NCI-H2107 treated with DMSO at 0.1 percent for 48 hours (cell line): ENCODE data around the gene SNTA1.
"Not testable (repeated sequence)": the region's sequence is repeated elsewhere in the genome, so short reads cannot be mapped to it uniquely, and the experiment has no call there.

Experiments
- DNase-seq: peaks from one replicate; lab custom pipeline; 2025; ENCODE audit not compliant: unreplicated experiment; lab: John Stamatoyannopoulos, UW

Gene SNTA1

DNA sequence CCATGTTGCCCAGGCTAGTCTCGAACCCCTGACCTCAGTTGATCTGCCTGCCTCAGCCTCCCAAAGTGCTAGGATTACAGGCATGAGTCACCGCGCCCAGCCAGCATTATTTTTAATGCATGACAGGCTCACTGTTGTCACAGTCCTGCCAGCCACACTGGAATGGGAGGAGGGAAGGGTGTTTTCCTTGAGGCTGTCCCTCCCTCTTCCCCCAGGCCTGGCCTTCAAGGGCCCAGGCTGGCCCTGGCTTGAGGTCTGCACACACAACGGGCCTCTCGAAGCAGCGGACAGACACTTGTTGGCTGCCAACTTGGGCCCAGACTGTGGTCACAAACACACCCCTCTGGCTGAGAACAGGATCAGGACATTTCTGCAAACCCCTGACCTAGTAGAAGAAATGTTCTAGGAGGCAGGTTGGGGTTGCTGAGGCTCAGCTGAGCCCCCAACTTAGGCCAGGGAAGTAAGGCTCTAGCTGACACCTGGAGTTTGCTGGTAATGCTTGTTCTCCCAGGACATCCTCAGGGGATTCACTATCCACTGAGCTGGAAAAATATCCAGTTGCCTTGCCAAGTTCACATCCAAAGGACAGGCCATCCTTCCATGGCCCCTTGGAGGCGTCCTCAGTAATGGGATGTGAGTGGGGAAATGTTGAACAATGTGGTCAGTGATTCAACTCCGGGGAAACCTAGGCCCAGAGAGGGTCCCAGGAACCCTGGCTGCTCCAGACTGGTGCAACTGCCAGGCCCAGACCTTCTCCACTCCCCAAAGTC lies 9.9 kb downstream of the SNTA1 start:
- no peak for DNase-seq

DNA sequence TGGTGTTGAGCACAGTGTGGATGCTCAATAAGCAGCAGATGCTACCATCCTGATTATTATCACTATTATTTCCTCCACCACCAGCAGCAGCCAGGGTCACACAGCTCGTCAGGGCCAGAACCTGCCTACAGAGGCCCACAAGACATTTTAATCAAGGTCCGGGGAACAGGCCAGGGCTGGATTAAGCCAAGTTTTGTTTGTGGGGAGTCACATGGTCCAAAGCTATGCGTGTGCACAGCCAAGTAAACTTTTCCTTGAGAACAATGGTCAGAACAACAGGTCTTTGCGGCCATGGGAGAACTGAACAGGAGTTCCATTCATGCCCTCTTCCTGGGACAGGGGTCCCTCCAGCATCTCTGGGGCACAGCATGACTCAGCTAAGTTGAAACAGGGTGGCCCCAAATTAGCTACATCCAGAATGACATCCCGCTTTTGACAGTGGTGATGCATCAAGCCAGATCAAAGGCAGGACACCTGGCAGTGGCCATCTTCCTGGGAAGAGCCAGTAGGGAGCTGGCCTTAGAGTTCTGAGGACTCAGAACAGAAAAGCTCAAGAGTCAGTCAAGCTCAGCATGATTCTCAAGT lies 11.7 kb downstream of the SNTA1 start:
- DNase-seq: no peak

DNA sequence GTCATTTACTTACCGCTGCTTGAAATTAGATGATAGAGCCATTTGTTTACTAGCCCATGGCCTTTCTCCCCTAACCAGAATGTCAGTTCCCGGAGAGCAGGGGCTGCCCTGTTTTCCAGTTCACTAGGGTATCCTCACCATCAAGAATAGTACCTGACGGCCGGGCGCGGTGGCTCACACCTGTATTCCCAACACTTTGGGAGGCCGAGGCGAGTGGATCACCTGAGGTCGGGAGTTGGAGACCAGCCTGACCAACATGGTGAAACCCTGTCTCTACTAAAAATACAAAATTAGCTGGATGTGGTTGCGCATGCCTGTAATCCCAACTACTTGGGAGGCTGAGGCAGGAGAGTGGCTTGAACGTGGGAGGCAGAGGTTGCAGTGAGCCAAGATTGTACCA lies 19.7 kb downstream of the SNTA1 start:
- not testable (repeated sequence) for DNase-seq

DNA sequence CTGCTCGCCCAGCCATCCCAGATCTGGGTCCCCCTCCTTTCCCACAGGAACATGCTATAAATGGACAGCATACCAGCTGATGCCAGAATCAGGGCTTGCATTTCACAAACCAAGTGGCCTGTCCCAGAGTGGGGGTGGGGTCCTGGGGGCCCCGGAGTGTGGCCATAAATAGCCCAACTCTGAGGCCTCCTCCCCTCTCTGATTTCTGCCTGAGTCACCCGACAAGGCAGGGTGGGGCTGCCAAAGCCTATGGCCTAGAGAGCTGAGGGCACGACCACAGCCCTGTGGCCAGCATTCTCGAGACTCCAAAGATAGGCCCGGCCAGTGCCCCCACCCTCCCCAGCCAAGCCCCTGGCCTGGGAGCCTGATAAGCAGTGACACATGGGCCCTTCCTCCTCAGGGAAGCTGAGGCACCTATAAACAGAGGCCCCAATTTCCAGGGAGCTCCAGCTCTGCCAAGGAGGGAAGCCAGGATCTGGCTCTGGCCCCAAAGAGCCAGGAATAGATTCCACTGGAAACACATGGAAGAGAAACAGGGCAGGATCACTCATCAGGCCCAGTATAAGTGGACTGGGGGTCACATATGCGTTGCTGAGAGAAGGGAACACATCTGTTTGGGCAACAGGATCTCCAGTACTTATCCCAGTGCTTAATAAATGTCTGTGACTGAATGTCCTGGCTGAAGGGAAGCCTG lies 20.3 kb downstream of the SNTA1 start:
- no peak for DNase-seq

DNA sequence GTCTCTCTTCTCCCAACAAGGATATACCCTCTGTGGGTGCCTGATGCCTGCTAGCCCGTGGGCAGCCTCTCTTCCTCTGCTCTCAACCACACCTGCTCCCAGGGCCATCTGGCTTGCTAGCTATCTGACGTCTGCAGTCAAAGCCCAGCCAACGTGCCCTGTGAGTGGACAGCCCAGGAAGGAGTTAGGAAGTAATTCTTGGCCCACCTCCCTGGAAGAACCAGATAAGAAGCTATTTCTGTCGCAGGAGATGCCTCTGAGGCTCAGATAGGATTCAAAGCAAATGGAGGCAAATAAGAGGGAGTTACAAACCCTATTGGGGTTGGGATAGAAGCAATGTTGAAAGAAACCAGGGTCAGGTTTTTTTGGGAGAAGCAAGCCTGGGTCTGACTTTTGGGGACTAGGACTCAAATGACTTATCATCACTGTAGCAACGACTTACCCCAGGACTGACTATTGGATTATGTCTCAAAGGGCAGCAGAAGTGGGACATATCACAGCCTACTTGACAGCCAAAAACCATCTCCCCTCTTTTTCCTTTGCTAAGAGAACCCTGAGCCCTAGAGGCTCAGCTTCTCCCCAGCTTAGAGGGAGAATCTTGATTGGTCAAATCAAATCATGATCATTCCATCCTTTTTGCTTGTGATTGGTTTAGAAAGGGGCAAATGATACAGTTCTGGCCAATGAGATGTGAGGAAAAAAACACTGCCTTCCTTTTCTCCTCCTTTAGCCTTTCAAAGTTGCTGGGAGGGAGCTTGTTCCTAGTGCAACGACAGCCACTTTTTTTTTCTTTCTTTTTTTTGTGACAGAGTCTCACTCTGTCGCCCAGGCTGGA lies 24.2 kb downstream of the SNTA1 start:
- no peak for DNase-seq

DNA sequence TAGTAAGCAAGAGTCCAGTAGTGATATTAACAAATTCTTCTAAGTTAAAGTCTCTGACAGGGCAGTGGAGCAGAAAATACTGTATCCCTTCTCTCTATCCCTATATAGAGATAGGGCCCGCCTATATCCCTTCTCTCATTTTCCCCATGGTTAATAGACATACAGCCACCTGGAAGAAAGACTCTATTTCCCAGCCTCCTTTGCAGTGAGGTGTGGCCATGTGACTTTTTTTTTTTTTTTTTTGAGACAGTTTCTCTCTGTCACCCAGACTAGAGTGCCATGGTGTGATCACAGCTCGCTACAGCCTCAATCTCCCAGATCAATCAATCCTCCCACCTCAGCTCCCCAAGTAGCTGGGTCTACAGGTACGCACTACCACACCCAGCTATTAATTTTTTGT lies 25.5 kb downstream of the SNTA1 start:
- no peak for DNase-seq

DNA sequence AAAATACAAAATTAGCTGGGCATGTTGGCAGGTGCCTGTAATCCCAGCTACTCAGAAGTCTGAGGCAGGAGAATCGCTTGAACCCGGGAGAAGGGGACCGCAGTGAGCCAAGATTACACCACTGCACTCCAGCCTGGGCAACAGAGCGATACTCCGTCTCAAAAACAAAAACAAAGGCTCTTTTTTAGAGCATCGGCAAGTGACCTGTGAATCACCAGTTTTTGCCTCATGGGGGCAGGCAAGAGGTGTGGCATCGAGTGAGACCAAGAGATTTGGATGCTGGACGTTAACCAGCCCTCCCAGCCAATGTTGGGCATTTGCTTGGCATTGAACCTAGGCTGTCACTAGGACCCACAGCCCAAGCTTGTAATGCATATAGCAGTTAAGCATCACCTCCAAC lies 27.6 kb downstream of the SNTA1 start:
- DNase-seq: peak; percentile 11

DNA sequence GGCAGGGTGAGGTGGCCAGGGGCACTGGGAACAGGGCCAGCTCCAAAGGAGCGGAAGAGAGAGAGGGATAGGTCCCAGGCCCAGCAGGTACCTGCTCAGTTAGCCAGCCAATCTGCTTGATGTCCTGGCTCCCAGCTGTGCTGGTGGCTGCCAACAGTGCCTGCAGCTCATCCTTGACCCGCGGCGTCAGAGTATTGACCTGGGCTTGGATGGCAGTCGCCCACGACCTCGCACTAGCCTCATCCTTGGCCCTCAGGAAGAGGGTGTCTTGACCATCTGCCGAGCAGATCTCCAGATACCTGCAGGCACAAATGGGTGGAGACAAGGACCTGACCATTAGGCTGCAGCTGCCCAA lies 31.1 kb downstream of the SNTA1 start:
- DNase-seq: no peak

DNA sequence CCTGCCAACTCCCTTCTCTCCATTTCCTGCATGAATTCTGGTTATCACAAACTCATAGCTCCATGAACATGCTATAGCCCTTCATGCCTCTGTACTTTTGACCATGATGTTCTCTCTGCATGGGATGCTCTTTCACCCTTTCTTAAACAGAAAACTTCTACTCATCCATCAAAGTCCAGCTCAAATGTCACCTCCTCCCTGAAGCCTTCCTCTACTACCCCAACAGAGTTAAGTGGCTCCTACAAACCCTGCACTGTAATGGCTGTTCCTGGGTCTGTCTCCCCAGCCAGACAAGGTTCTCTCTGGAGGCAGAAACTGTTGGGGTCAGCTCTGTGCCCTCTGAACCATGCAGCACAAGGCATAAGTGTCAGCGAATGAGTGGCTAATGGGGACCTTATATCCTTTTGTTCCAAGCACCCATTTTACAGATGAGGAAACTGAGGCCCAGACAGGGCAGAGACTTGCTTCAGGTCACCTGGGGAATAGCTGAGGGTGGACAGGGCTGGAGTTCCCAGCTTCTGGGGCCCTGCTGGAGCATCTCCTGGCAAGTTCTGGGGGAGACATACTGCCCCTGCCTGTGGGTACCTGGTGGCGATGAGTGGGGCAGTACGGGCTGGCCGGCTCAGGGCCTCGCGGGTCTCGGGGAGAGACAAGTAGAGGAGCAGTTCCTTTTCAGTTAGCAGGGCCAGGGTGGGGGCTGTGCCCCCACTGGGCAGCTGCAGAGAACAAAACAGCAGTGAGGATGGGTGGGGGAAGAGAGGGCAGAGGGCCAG lies 31.7 kb downstream of the SNTA1 start:
- no peak for DNase-seq

DNA sequence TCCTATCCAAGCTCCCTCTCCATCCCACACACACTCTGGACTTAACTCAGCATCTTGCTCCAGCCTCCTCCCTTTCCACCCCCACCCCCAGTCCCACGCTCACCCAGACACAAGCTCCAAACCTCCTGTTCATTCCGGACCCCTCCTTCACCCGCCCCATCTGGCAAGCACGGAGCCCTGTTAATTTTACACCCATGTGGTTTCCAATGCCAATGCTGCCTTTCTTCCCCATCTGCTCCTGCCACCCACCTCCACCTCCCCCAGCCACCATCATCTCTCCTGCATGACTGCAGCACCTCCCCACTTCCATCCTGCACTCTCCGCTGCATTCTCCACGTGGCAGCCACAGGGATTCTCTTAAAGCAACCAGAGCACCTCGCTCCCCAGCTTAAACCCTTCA lies 32.3 kb downstream of the SNTA1 start:
- DNase-seq: no peak

DNA sequence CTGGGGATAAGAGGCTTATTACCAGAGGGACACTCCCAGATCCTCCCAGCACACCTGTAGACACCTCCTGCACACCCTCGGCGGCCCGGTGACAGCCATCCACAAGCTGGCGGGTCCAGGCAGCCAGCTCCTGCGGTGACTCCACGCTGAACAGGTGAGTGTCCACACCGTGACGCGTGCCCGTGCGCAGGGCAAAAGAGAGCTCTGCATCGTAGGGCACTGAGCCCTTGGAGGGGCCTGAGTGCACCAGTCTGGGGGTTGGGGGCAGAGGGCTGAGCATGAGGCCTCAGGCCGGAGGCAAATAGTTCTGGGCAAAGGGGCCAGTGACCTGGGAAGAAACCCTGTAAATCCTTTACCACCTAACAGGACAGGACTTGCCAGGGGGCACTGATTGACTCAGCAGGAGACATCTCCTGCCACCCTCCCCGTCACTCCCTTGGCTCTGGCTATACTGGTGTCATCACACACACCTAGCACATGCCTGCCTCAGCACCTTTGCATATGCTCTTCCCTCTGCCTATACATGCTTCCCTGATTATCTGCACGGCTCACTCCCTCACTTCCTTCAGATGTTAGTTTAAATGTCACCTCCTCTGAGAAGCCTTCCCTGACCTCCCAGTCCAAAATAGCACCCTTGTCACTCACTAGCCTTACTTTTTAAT lies 33.4 kb downstream of the SNTA1 start:
- no peak for DNase-seq

DNA sequence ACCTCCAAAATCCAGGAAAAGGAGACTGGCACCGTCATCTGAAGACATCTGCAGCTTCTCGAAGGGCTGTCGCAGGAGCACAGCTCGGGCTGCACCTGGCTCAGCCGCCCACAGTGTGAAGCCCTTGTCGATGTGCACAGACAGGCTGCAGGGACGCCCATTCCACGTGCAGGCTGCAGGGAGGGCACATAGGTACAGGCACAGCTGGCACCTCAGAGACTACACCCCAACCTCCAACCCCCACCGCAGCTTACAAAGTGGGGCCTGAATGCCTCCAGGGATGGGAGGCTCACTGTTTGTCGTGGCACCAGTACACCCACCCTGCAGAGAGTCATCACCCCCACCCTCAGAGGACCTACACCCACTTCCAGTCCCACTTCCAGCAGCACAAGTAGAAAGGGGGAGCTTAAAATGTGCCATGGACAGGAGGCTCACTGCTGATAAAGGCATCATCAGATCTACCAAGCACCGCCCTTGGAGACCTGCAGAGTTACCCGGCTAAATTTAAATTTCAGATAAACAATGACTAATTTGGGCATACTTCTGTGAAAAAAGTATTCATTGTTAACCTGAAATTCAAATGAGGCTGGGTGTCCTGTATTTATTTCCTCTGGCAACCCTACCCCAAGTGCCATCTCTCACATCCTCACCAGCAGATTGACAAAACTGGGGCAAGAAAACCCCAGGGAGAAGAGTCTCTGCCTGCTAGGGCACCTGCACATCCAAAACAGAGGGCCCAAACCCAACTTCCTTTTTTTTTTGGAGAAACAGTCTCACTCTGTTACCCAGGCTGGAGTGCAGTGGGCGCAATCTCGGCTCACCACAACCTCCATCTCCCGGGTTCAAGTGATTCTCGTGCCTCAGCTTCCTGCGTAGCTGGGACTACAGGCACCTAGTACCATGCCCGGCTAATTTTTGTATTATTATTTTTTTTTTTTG lies 34.6 kb downstream of the SNTA1 start:
- DNase-seq: no peak

DNA sequence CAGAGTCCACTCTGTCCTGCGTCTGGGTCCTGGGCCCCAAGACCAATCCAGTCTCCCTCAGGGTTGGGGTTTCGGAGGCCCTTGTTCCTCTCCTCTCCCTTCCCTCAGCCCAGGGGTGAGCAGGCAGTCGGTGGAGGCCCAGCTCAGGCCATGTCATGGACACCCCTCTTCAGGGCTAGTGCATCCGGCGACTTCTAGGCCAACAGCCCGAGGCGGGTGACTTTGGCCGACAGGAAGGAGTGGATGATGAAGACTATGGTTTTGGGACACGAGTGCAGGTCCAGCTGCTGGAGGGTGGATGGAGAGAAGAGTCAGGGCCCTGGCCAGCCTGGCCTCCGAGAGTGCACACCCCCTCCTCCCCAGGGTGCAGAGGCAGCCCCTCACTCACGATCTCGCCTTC lies 35.2 kb downstream of the SNTA1 start:
- DNase-seq: no peak

DNA sequence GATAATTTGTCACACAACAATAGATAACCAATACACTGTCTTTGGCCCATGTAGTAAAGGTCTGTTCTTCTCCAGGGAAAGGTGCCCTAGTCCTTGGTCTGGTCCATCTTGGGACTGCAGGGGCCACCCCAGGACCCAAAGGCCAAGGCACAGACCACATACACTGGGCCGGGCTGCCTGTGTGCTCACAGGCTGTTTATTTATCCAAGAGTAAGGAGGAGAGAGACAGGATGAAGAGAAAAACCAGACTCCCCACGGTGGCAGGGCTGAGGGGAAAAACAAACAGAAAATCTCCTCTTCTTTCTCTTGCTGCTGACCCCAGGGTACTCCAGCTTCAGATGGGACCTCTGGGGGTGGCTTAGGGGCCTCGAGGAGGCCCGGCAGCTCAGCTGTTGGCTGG lies 35.8 kb downstream of the SNTA1 start:
- DNase-seq: no peak

DNA sequence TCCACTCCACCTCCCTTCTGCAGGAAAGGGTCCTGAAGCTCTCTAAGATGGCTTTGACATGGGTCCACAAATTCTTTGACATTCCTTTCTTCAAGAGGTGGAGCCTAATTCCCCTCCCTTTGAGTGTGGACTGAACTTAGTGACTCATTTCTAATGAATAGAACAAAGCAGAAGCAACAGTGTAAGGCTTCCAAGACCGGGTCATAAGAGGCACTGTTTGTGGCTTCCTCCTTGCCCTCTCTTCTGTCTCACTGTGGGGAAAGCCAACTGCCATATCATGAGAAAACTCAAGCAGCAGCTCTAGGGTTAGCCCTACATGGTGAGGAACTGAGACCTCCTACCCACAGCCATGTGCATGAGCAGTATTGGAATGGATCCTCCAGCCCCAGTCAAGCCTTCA lies 36.3 kb downstream of the SNTA1 start:
- DNase-seq: no peak

DNA sequence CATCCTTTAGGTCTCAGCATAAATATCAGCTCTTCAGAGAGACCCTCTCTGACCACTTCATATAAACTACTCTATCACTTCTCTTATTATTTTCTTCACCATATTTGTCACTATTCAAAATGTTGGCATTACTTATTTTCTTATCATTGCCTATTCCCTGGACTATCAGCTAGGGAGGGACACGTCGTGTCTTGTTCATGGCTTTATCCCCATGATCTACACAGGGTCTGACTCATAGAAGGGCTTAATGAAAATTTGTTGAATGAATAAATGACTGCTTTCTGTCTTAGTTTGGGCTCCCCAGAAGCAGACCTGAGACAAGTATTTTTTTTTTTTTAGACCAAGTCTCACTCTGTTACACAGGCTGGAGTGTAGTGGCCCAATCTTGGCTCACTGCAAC lies 39.3 kb downstream of the SNTA1 start:
- DNase-seq: no peak

DNA sequence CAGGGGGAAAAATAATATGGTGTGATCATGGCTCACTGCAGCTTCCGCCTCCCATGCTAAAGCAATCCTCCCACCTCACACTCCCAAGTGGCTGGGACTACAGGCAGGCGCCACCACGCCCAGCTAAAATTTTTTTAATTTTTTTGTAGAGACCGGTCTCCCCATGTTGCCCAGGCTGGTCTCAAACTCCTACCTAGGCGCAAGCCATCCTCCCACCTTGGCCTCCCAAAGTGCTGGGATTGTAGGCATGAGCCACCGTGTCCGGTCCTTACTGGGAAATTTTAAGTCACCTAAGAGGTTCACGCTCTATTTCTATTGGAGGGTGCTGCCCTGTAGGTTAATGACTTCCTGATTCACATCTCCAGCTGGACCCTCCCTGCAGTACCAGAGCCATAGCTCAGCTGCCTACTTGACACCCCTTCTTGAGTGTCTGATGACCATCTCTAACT lies 41.6 kb downstream of the SNTA1 start:
- DNase-seq: no peak

DNA sequence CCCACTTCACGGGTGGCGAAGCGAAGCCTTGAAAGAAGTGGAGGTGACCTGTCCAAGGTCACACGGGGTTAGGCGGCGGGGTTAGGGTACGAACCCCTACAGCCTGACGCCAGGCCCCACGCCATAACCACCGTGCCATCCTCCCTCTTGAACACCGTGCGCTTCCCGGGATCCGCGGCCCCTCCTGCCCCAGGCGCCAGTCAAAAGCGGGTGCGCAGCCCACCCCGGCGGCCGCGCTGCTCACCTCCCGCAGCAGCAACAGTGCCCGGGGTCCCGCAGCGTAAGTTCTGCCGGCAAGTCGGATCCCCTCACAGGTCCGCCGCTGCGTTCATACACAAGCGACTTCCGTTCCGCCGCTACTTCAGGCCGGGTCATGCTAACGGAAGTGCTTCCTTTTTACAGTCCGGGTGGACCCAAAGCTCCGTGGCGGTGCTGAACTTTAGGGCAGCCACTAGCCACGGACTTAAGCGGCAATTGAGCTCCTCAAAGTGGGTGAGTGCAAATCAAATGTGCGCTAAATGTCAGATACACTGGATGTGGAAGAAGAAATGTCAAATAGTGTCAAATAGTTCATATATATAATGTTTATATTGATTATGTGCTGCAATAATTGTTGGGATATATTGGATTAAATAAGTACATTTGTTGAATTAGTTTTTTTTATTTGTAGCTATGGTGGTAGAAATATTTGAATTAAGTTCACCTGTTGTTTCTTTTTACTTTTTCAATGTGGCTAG lies 42.2 kb downstream of the SNTA1 start, which contains the start of gene CDK5RAP1:
Gene CDK5RAP1, minus strand, starts transcription at position 336 of the 737 bp plus-strand sequence. CDS start 4,455 bp downstream, outside the sequence.
- peak; percentile 7 for DNase-seq
